Erythroblast (primary cell): Measurements from ENCODE around the gene CITED2.

ENCODE experiments used
- GATA1 ChIP-seq: IDR thresholded peaks from 2 replicates; pipeline ENCODE4 v1.6.1; 2011; ENCODE audit warnings: low read depth, mild to moderate bottlenecking, control low read depth, low read length, moderate library complexity
- POLR2A ChIP-seq: IDR thresholded peaks from 2 replicates; pipeline ENCODE4 v1.6.1; 2011; ENCODE audit warnings: mild to moderate bottlenecking, low read length

- no peak for TF ChIP-seq POLR2A
- no peak for TF ChIP-seq GATA1
Observed at GRCh38 chr6:139343052-139343750, 31.2 kb downstream of the CITED2 start.
